HCT116 (cell line): ENCODE results near the gene CMIP. TPM values are rescaled to one million over a fixed set of nuclear protein-coding genes. Genes with fewer than 3 reads are reported as not detected.

Experiments
- ATAC-seq: fragments of 200-7000 bp; cut with Tn5 transposase; 2 replicates; pipeline ENCODE4 v1.9.1; 2020; ENCODE audit warnings: mild to moderate bottlenecking, moderate library complexity
- BruUV-seq: library from RNA; stranded (reverse); fragments of 400-500 nt; replicated peaks from 2 replicates; lab custom pipeline; 2021; lab: Mats Ljungman, UMichigan
- CTCF ChIA-PET: fragments of 300-600 bp; sonication (Branson Sonifier 250); formaldehyde crosslinking; loops from one replicate; lab custom pipeline; 2021; ENCODE audit warnings: antibody characterized with exemption; lab: Charles Lee
- POLR2A ChIA-PET: fragments of 300-600, 350-600 bp; sonication (Branson Sonifier 250); formaldehyde crosslinking; loops from one replicate; lab custom pipeline; 2021; ENCODE audit warnings: antibody characterized with exemption; lab: Charles Lee
- RAD21 ChIA-PET, 2 experiments: fragments of 300-600 bp; sonication (Branson Sonifier 250); formaldehyde crosslinking; loops; one replicate each; lab custom pipeline; 2023; ENCODE audit warnings: low total read pairs in 2 of 2; ENCODE audit not compliant: uncharacterized antibody in 2 of 2, unreplicated experiment in 2 of 2, low non-redundant PET in 1 of 2; lab: Charles Lee
- DNase-seq: peaks from one replicate; pipeline ENCODE4 v3.0.0-alpha.2; 2010; ENCODE audit warnings: low read depth, low spot score
- H2AFZ ChIP-seq: fragments of 200-600 bp; shearing (Covaris generic), sonication (generic); 2 replicates; pipeline ENCODE4 v1.6.1; 2017; ENCODE audit warnings: low read depth, mixed run types, mixed read lengths, antibody characterized with exemption, low read length; ENCODE audit not compliant: poor library complexity, severe bottlenecking
- H3K27ac ChIP-seq: 2 replicates; pipeline ENCODE4 v1.5.1; 2012; ENCODE audit warnings: low read depth, low read length
- H3K27me3 ChIP-seq: fragments of 200-600 bp; sonication (generic); 2 replicates; pipeline ENCODE4 v1.6.1; 2016; ENCODE audit warnings: mixed run types, low read length, mixed read lengths; ENCODE audit not compliant: insufficient read depth
- H3K36me3 ChIP-seq, 2 experiments: fragments of 200-500 bp in 1 of 2; fragments of 200-600 bp in 1 of 2; sonication (Bioruptor generic) in 1 of 2; sonication (generic) in 1 of 2; 2 replicates each; pipeline versions ENCODE4 v1.5.1 to v1.6.1; 2014 to 2016; ENCODE audit warnings: low read length in 2 of 2, inconsistent platforms in 1 of 2, mixed read lengths in 1 of 2, mixed run types in 1 of 2; ENCODE audit not compliant: insufficient read depth in 2 of 2, control insufficient read depth in 1 of 2
- H3K4me1 ChIP-seq, 2 experiments: fragments of 200-600 bp in 1 of 2; sonication (generic) in 1 of 2; 2 replicates each; pipeline versions ENCODE4 v1.5.1 to v1.6.1; 2012 to 2017; ENCODE audit warnings: low read length in 2 of 2, inconsistent platforms in 1 of 2, mild to moderate bottlenecking in 1 of 2, mixed read lengths in 1 of 2, mixed run types in 1 of 2, moderate library complexity in 1 of 2; ENCODE audit not compliant: insufficient read depth in 2 of 2, control insufficient read depth in 1 of 2
- H3K4me2 ChIP-seq: fragments of 200-600 bp; sonication (generic); 2 replicates; pipeline ENCODE4 v1.6.1; 2017; ENCODE audit warnings: mixed run types, low read length, mixed read lengths
- H3K4me3 ChIP-seq, 2 experiments: fragments of 200-600 bp in 1 of 2; sonication (generic) in 1 of 2; replicated peaks in 1 of 2; 2 replicates each; pipeline ENCODE4 v1.5.1; 2011 to 2016; ENCODE audit warnings: low read length in 2 of 2, control low read depth in 1 of 2, low read depth in 1 of 2, mild to moderate bottlenecking in 1 of 2, mixed read lengths in 1 of 2, mixed run types in 1 of 2
- H3K79me2 ChIP-seq: fragments of 200-600 bp; sonication (generic); 2 replicates; pipeline ENCODE4 v1.6.1; 2017; ENCODE audit warnings: mild to moderate bottlenecking, mixed run types, low read length, moderate library complexity, mixed read lengths; ENCODE audit not compliant: insufficient read depth
- H3K9ac ChIP-seq: fragments of 200-600 bp; sonication (generic); 2 replicates; pipeline ENCODE4 v1.6.1; 2016; ENCODE audit warnings: low read length, mixed read lengths
- H3K9me2 ChIP-seq: fragments of 200-600 bp; sonication (generic), shearing (Covaris generic); 2 replicates; pipeline ENCODE4 v1.6.1; 2017; ENCODE audit warnings: mixed run types, mild to moderate bottlenecking, moderate library complexity; ENCODE audit not compliant: insufficient read depth
- H3K9me3 ChIP-seq, 2 experiments: fragments of 200-500 bp in 1 of 2; fragments of 200-600 bp in 1 of 2; sonication (Bioruptor generic) in 1 of 2; sonication (generic) in 1 of 2; 2 replicates each; pipeline ENCODE4 v1.6.1; 2014 to 2017; ENCODE audit warnings: low read length in 2 of 2, mixed read lengths in 2 of 2, inconsistent platforms in 1 of 2, low read depth in 1 of 2, mild to moderate bottlenecking in 1 of 2, mixed run types in 1 of 2, moderate library complexity in 1 of 2; ENCODE audit not compliant: control insufficient read depth in 1 of 2, insufficient read depth in 1 of 2
- H4K20me1 ChIP-seq: fragments of 200-600 bp; sonication (generic), shearing (Covaris generic); 2 replicates; pipeline ENCODE4 v1.6.1; 2017; ENCODE audit warnings: mixed run types, mild to moderate bottlenecking, moderate library complexity; ENCODE audit not compliant: insufficient read depth
- ATF3 ChIP-seq: IDR thresholded peaks from 2 replicates; pipeline ENCODE4 v1.6.1; 2012
- CEBPB ChIP-seq: IDR thresholded peaks from 2 replicates; pipeline ENCODE4 v1.6.1; 2012; ENCODE audit warnings: low read depth
- ELF1 ChIP-seq: IDR thresholded peaks from 2 replicates; pipeline ENCODE4 v1.6.1; 2012; ENCODE audit warnings: low read depth, borderline replicate concordance
- EZH2 ChIP-seq: fragments of 200-600 bp; sonication (generic); IDR thresholded peaks from 2 replicates; pipeline ENCODE4 v1.6.1; 2017; ENCODE audit warnings: antibody characterized with exemption, mixed run types
- EZH2phosphoT487 ChIP-seq: fragments of 200-600 bp; IDR thresholded peaks from 2 replicates; pipeline ENCODE4 v1.6.1; 2018; ENCODE audit warnings: antibody characterized with exemption, borderline replicate concordance
- RAD21 ChIP-seq: IDR thresholded peaks from 2 replicates; pipeline ENCODE4 v1.6.1; 2012; ENCODE audit warnings: low read depth, mild to moderate bottlenecking
- SP1 ChIP-seq: IDR thresholded peaks from 2 replicates; pipeline ENCODE4 v1.6.1; 2012; ENCODE audit warnings: low read depth
- SRF ChIP-seq: IDR thresholded peaks from 2 replicates; pipeline ENCODE4 v1.6.1; 2012; ENCODE audit warnings: low read depth
- YY1 ChIP-seq: IDR thresholded peaks from 2 replicates; pipeline ENCODE4 v1.6.1; 2011; ENCODE audit warnings: low read length, low read depth, moderate library complexity, mild to moderate bottlenecking; ENCODE audit not compliant: insufficient replicate concordance; ENCODE audit errors: extremely low read depth
- ZBTB33 ChIP-seq: IDR thresholded peaks from 2 replicates; pipeline ENCODE4 v1.6.1; 2011; ENCODE audit warnings: mild to moderate bottlenecking, low read length, moderate library complexity; ENCODE audit not compliant: insufficient replicate concordance; ENCODE audit errors: extremely low read depth
- ZFX ChIP-seq: fragments of 450-650 bp; IDR thresholded peaks from 2 replicates; pipeline ENCODE4 v1.6.1; 2017
- ZNF274 ChIP-seq: fragments of 200-500 bp; sonication (Bioruptor generic); IDR thresholded peaks from 2 replicates; pipeline ENCODE4 v1.6.1; 2014; ENCODE audit warnings: mild to moderate bottlenecking, low read depth, low read length, inconsistent platforms
- intact Hi-C: fragments of 100-400 bp; cut with micrococcal nuclease; formaldehyde crosslinking; loops from 2 replicates; pipeline ENCODE4 v1.10.0; 2022
- total RNA-seq: library from RNA; stranded (reverse); gene quantifications from one replicate; pipeline ENCODE4 v1.2.1, GENCODE V29; 2021; ENCODE audit not compliant: unreplicated experiment
- TF ChIP-seq, protein P1 (sequence below): IDR thresholded peaks from 2 replicates; pipeline ENCODE4 v1.6.1; 2012
- TF ChIP-seq, protein P2 (sequence below): IDR thresholded peaks from 2 replicates; pipeline ENCODE4 v1.6.1; 2012; ENCODE audit warnings: low read depth

Gene CMIP
- total RNA-seq, 1 experiment from 2014 or later, result 64.6 TPM

GRCh38 chr16:81408409-81408950, 36.1 kb upstream of the CMIP start:
- Histone ChIP-seq H4K20me1 (no peaks in the 10 kb centered on the region), H2AFZ (no peak overlapping the region), H3K27ac (no peak overlapping the region), H3K9me3 (no peaks in the 10 kb centered on the region), H3K27me3 (no peaks in the 10 kb centered on the region), H3K9ac (peak overlapping the region; percentile 1; the same call in 1 of the 2 replicates), H3K4me1 (peaks cover 37 to 74% of the 10 kb centered on the region in 2 experiments), H3K9me2 (no peaks in the 10 kb centered on the region), H3K4me2 (no peak overlapping the region), H3K4me3 (no peak overlapping the region), H3K79me2 (no peaks in the 10 kb centered on the region), H3K36me3 (no peaks in the 10 kb centered on the region)
- ChIA-PET POLR2A (no interaction called here), RAD21 (no interaction called here), CTCF (interaction anchor here (1.4 kb wide), 1 partner anchor 7 kb away, joined by 4 read pairs; no protein-coding TSS in a partner anchor)
- intact Hi-C loops, result no loop called here
- DNase-seq, result no peak
- TF ChIP-seq RAD21, result no peak
- TF ChIP-seq ATF3, result no peak
- TF ChIP-seq, protein P1, sequence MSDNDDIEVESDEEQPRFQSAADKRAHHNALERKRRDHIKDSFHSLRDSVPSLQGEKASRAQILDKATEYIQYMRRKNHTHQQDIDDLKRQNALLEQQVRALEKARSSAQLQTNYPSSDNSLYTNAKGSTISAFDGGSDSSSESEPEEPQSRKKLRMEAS, result no peak
- no peak for TF ChIP-seq EZH2phosphoT487
- no peak for TF ChIP-seq SP1
- TF ChIP-seq ELF1, result no peak
- no peak for TF ChIP-seq EZH2
- no peak for TF ChIP-seq ZFX
- BruUV-seq, result no TSS peak
- no peak for ATAC-seq

- Histone ChIP-seq H3K9me2 (no peaks in the 10 kb centered on the region), H3K4me1 (peaks cover 32 to 68% of the 10 kb centered on the region in 2 experiments), H3K27ac (no peak overlapping the region), H3K4me3 (no peak overlapping the region), H3K9me3 (no peaks in the 10 kb centered on the region), H3K27me3 (no peaks in the 10 kb centered on the region), H4K20me1 (no peaks in the 10 kb centered on the region), H3K4me2 (no peak overlapping the region), H3K79me2 (no peaks in the 10 kb centered on the region), H3K36me3 (no peaks in the 10 kb centered on the region), H3K9ac (peak overlapping the region; percentile 1; the same call in 1 of the 2 replicates), H2AFZ (no peak overlapping the region)
- ChIA-PET RAD21 (no interaction called here), POLR2A (no interaction called here), CTCF (interaction anchor here (1.3 to 1.4 kb wide), 2 partner anchors 8 to 177 kb away, joined by 3 to 4 read pairs; no protein-coding TSS in a partner anchor)
- no TSS peak for BruUV-seq
- no peak for ATAC-seq
- no peak for DNase-seq
- intact Hi-C loops, result no loop called here
- TF ChIP-seq EZH2phosphoT487 (no peak), EZH2 (no peak), CEBPB (no peak), YY1 (no peak), ZNF274 (no peak), SRF (no peak), ZBTB33 (no peak)
- TF ChIP-seq, protein P2, sequence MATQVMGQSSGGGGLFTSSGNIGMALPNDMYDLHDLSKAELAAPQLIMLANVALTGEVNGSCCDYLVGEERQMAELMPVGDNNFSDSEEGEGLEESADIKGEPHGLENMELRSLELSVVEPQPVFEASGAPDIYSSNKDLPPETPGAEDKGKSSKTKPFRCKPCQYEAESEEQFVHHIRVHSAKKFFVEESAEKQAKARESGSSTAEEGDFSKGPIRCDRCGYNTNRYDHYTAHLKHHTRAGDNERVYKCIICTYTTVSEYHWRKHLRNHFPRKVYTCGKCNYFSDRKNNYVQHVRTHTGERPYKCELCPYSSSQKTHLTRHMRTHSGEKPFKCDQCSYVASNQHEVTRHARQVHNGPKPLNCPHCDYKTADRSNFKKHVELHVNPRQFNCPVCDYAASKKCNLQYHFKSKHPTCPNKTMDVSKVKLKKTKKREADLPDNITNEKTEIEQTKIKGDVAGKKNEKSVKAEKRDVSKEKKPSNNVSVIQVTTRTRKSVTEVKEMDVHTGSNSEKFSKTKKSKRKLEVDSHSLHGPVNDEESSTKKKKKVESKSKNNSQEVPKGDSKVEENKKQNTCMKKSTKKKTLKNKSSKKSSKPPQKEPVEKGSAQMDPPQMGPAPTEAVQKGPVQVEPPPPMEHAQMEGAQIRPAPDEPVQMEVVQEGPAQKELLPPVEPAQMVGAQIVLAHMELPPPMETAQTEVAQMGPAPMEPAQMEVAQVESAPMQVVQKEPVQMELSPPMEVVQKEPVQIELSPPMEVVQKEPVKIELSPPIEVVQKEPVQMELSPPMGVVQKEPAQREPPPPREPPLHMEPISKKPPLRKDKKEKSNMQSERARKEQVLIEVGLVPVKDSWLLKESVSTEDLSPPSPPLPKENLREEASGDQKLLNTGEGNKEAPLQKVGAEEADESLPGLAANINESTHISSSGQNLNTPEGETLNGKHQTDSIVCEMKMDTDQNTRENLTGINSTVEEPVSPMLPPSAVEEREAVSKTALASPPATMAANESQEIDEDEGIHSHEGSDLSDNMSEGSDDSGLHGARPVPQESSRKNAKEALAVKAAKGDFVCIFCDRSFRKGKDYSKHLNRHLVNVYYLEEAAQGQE, result no peak
These were observed 35.5 kb upstream of the CMIP start for GRCh38 chr16:81409016-81409556.
